GM19240 (cell line): ENCODE data around the gene STOM.

Source experiments
- DNase-seq: peaks from one replicate; pipeline ENCODE4 v3.0.0; 2011; ENCODE audit warnings: low spot score; ENCODE audit not compliant: insufficient read length

Gene STOM

GRCh38 chr9:121323449-121324151, 46.5 kb downstream of the STOM start:
- no peak for DNase-seq

- no peak for DNase-seq
Measured at GRCh38 chr9:121322737-121323448, 47.2 kb downstream of the STOM start.

- no peak for DNase-seq
Measured at GRCh38 chr9:121322037-121322736, 47.9 kb downstream of the STOM start.

- DNase-seq = no peak
Measured at GRCh38 chr9:121321016-121321503, 49.0 kb downstream of the STOM start.

- DNase-seq = no peak
Measured at GRCh38 chr9:121319383-121319780, 50.7 kb downstream of the STOM start.

- no peak for DNase-seq
Measured at GRCh38 chr9:121318631-121319382, 51.2 kb downstream of the STOM start.

- DNase-seq = no peak
Measured at GRCh38 chr9:121317737-121318630, 52.1 kb downstream of the STOM start.

GRCh38 chr9:121316852-121317373, 53.1 kb downstream of the STOM start:
- DNase-seq = no peak

- no peak for DNase-seq
Measured at GRCh38 chr9:121316378-121316777, 53.7 kb downstream of the STOM start.

- no peak for DNase-seq
Measured at GRCh38 chr9:121313458-121314152, 56.4 kb downstream of the STOM start.

- DNase-seq = no peak
Measured at GRCh38 chr9:121312169-121312568, 57.9 kb downstream of the STOM start.

GRCh38 chr9:121310571-121310970, 59.5 kb downstream of the STOM start:
- no peak for DNase-seq

- no peak for DNase-seq
Measured at GRCh38 chr9:121309833-121310425, 60.1 kb downstream of the STOM start.

- no peak for DNase-seq
Measured at GRCh38 chr9:121309171-121309570, 60.9 kb downstream of the STOM start.

- no peak for DNase-seq
Measured at GRCh38 chr9:121308765-121309164, 61.3 kb downstream of the STOM start.

GRCh38 chr9:121307976-121308375, 62.1 kb downstream of the STOM start:
- DNase-seq = no peak

- DNase-seq = no peak
Measured at GRCh38 chr9:121305269-121305994, 64.6 kb downstream of the STOM start.

GRCh38 chr9:121304707-121305106, 65.3 kb downstream of the STOM start:
- DNase-seq = no peak
